Fibroblast of lung (primary cell): ENCODE data around the gene SIK3. TPM values are rescaled to one million over a fixed set of nuclear protein-coding genes. Genes with fewer than 3 reads are reported as not detected.

Experiments used
- DNase-seq, 2 donors: peaks; one replicate each; pipeline versions ENCODE4 v3.0.0 to v3.0.0-alpha.2; 2010; ENCODE audit warnings: low read depth in 2 of 2
- H2AFZ ChIP-seq: 2 replicates; pipeline ENCODE4 v1.5.1; 2012; ENCODE audit warnings: low read length, control low read depth, inconsistent platforms
- H3K27ac ChIP-seq: 2 replicates; pipeline ENCODE4 v1.5.1; 2011; ENCODE audit warnings: low read length, control low read depth; ENCODE audit not compliant: insufficient read depth
- H3K27me3 ChIP-seq: 2 replicates; pipeline ENCODE4 v1.5.1; 2011; ENCODE audit warnings: mild to moderate bottlenecking, low read length; ENCODE audit not compliant: control insufficient read depth, insufficient read depth
- H3K36me3 ChIP-seq: 2 replicates; pipeline ENCODE4 v1.5.1; 2011; ENCODE audit warnings: low read length; ENCODE audit not compliant: control insufficient read depth, insufficient read depth
- H3K4me1 ChIP-seq: 2 replicates; pipeline ENCODE4 v1.5.1; 2011; ENCODE audit warnings: low read length; ENCODE audit not compliant: control insufficient read depth, insufficient read depth; ENCODE audit errors: extremely low read depth
- H3K4me2 ChIP-seq: 2 replicates; pipeline ENCODE4 v1.5.1; 2011; ENCODE audit warnings: low read length, control low read depth; ENCODE audit not compliant: insufficient read depth; ENCODE audit errors: extremely low read depth
- H3K4me3 ChIP-seq, 4 experiments: fragments of 200-600 bp in 1 of 4; sonication (generic) in 1 of 4; replicated peaks in 1 of 4; 2 replicates each; pipeline ENCODE4 v1.5.1; 2011 to 2016; ENCODE audit warnings: low read length in 4 of 4, low read depth in 3 of 4, mild to moderate bottlenecking in 3 of 4, control low read depth in 2 of 4, inconsistent platforms in 1 of 4, mixed read lengths in 1 of 4; ENCODE audit not compliant: insufficient read depth in 1 of 4; ENCODE audit errors: control extremely low read depth in 1 of 4
- H3K79me2 ChIP-seq: 2 replicates; pipeline ENCODE4 v1.5.1; 2012; ENCODE audit warnings: mild to moderate bottlenecking, low read length, inconsistent platforms; ENCODE audit not compliant: control insufficient read depth, insufficient read depth
- H3K9ac ChIP-seq: 2 replicates; pipeline ENCODE4 v1.5.1; 2011; ENCODE audit warnings: mild to moderate bottlenecking, low read length, control low read depth; ENCODE audit not compliant: insufficient read depth
- H3K9me3 ChIP-seq: 2 replicates; pipeline ENCODE4 v1.5.1; 2012; ENCODE audit warnings: low read depth, low read length; ENCODE audit not compliant: control insufficient read depth, insufficient read depth
- H4K20me1 ChIP-seq: 2 replicates; pipeline ENCODE4 v1.5.1; 2011; ENCODE audit warnings: low read length; ENCODE audit not compliant: control insufficient read depth, insufficient read depth; ENCODE audit errors: extremely low read depth
- EZH2 ChIP-seq: IDR thresholded peaks from 2 replicates; pipeline ENCODE4 v1.5.1; 2012; ENCODE audit warnings: low read length, control low read depth, mild to moderate bottlenecking; ENCODE audit errors: missing control alignments
- polyA plus RNA-seq, 2 donors: library from polyadenylated mRNA; depleted of rRNA in 1 of 2; stranded (reverse) in 1 of 2; unstranded in 1 of 2; fragments of >200 nt; gene quantifications; 2 replicates each; pipeline ENCODE4 v1.2.1, GENCODE V29; 2011 to 2012; ENCODE audit warnings: missing spikeins in 1 of 2
- total RNA-seq: library from RNA; depleted of rRNA; stranded (reverse); fragments of >200 nt; gene quantifications from 2 replicates; pipeline ENCODE4 v1.2.1, GENCODE V29; 2014
- TF ChIP-seq, protein P1 (sequence below), 2 donors: IDR thresholded peaks in 1 of 2; conservative IDR thresholded peaks in 1 of 2; 1 replicate in 1 of 2; 2 replicates in 1 of 2; pipeline ENCODE4 v1.5.1; 2011 to 2012; ENCODE audit warnings: low read length in 2 of 2, control low read depth in 1 of 2, inconsistent platforms in 1 of 2, low read depth in 1 of 2, mild to moderate bottlenecking in 1 of 2

SIK3 gene
- total and polyA plus RNA-seq, 2 donors (not counting 1 experiment from before 2014, with no cell fraction given) = 7.1 to 22.8 TPM

DNA sequence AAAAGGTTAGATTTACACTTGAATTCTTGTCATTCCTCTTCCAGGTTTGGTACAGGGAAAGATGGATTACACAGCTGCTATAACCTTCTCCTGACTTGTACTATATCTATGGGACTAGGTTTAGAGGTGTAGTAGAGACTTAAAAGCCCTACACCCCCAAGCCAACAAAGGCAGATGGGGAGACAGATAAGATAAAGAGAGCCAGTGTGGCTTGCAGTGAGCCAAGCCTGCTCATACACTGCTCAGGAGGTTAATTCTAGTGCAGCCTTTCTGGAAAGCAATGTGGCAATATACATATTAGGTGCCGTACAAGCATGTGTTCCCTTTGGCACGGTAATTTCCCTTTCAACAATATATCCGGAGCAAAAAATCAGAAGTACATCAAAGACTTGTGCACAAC is 10.8 kb downstream of the SIK3 start:
- Histone ChIP-seq H3K9me3 (no peaks in the 10 kb centered on the region), H3K27me3 (no peaks in the 10 kb centered on the region), H3K79me2 (peaks cover 41% of the 10 kb centered on the region), H3K4me3 (no peak overlapping the region), H4K20me1 (peaks cover 1% of the 10 kb centered on the region), H3K4me2 (no peak overlapping the region), H3K27ac (no peak overlapping the region), H2AFZ (no peak overlapping the region), H3K4me1 (no peaks in the 10 kb centered on the region), H3K9ac (no peak overlapping the region), H3K36me3 (no peaks in the 10 kb centered on the region)
- DNase-seq = no peak
- TF ChIP-seq, protein P1, sequence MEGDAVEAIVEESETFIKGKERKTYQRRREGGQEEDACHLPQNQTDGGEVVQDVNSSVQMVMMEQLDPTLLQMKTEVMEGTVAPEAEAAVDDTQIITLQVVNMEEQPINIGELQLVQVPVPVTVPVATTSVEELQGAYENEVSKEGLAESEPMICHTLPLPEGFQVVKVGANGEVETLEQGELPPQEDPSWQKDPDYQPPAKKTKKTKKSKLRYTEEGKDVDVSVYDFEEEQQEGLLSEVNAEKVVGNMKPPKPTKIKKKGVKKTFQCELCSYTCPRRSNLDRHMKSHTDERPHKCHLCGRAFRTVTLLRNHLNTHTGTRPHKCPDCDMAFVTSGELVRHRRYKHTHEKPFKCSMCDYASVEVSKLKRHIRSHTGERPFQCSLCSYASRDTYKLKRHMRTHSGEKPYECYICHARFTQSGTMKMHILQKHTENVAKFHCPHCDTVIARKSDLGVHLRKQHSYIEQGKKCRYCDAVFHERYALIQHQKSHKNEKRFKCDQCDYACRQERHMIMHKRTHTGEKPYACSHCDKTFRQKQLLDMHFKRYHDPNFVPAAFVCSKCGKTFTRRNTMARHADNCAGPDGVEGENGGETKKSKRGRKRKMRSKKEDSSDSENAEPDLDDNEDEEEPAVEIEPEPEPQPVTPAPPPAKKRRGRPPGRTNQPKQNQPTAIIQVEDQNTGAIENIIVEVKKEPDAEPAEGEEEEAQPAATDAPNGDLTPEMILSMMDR (conservative IDR thresholded peaks at IDR 0.05 in 1 of 2, IDR thresholded peaks at IDR 0.05 in 1 of 2; ENCODE audit: low read depth in 1 of 2, low read length in 2 of 2) = no peak
- TF ChIP-seq EZH2 = no peak

DNA sequence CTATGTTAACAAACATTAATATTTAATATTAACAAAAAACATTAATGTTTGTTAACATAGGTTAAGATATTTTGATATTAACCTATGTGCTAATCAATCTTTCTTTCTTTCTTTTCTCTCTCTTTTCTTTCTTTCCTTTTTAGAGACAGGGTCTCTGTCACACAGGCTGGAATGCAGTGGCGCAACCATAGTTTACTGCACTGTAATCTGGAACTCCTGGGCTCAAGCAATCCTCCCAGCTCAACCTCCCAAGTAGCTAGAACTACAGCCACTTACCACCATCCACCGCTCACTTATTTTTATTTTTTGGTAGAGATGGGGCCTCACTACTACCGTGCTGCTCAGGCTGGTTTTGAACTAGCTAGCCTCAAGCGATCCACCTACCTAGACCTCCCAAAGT is 13.2 kb downstream of the SIK3 start:
- Histone ChIP-seq H3K9me3 (no peaks in the 10 kb centered on the region), H3K9ac (no peak overlapping the region), H3K79me2 (peaks cover 34% of the 10 kb centered on the region), H3K27me3 (no peaks in the 10 kb centered on the region), H2AFZ (no peak overlapping the region), H3K4me3 (no peak overlapping the region), H4K20me1 (peaks cover 1% of the 10 kb centered on the region), H3K4me1 (no peaks in the 10 kb centered on the region), H3K36me3 (no peaks in the 10 kb centered on the region), H3K27ac (no peak overlapping the region), H3K4me2 (no peak overlapping the region)
- TF ChIP-seq, protein P1 (conservative IDR thresholded peaks at IDR 0.05 in 1 of 2, IDR thresholded peaks at IDR 0.05 in 1 of 2; ENCODE audit: low read depth in 1 of 2, low read length in 2 of 2) = no peak
- no peak for TF ChIP-seq EZH2
- DNase-seq = no peak

DNA sequence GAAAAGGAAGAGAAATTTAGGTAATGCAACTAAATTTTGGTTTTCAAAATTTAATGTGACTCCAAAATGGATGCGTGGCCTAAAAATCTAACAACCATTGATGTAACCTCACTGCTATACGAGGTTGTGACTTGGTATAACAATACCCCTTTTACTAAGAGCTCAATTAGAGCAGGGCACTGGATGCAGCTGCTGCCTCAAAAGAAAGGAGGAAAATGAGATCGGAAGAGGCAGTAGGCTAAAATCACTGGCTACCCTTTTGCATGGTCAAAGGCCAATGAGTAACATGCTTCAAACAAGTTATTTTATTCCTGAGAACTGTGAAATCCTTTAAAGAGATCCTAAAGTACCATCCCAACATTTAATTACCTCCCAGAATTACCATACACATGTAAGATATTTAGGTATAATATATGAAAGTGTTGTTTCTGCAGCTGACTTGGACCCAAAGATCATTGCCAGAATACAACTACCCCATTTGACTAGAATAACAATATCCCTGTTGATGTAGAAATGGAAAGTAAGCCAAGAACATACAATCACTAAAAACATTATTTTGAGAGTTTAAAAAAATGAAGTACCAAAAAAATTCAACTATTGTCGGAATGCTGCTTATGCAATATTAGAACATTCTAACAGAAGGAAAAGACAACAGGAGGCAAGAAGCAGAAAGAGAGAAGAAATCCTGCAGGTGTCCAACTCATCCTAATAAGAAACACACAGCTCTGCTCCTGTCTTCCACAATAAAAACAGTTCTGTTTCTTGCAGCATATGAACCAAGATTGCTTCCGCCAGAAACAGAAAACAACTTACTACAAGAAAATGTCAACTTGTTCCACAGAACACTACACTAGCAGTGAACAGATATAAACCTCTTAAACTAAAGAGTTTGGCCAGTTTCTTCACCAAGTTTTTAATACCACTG is 15.0 kb downstream of the SIK3 start:
- H4K20me1 ChIP-seq = peaks cover 1% of the 10 kb centered on the region
- H3K36me3 ChIP-seq = no peaks in the 10 kb centered on the region
- H2AFZ ChIP-seq = no peak overlapping the region
- no peak overlapping the region for H3K4me3 ChIP-seq
- H3K79me2 ChIP-seq = peaks cover 29% of the 10 kb centered on the region
- H3K27me3 ChIP-seq = no peaks in the 10 kb centered on the region
- no peaks in the 10 kb centered on the region for H3K4me1 ChIP-seq
- H3K9ac ChIP-seq = no peak overlapping the region
- no peak overlapping the region for H3K27ac ChIP-seq
- DNase-seq = no peak
- no peaks in the 10 kb centered on the region for H3K9me3 ChIP-seq
- no peak overlapping the region for H3K4me2 ChIP-seq
- no peak for TF ChIP-seq EZH2
- TF ChIP-seq, protein P1 (conservative IDR thresholded peaks at IDR 0.05 in 1 of 2, IDR thresholded peaks at IDR 0.05 in 1 of 2; ENCODE audit: low read depth in 1 of 2, low read length in 2 of 2) = no peak
